ENCODE measurements around the gene AMBP. TPM values are rescaled to one million over a fixed set of nuclear protein-coding genes. Genes with fewer than 3 reads are reported as not detected.
"Not testable (repeated sequence)": the region's sequence is repeated elsewhere in the genome, so short reads cannot be mapped to it uniquely, and the experiment has no call there.

The AMBP gene
- total RNA-seq, 1 experiment from 2014 or later, result 0.79 TPM

DNA sequence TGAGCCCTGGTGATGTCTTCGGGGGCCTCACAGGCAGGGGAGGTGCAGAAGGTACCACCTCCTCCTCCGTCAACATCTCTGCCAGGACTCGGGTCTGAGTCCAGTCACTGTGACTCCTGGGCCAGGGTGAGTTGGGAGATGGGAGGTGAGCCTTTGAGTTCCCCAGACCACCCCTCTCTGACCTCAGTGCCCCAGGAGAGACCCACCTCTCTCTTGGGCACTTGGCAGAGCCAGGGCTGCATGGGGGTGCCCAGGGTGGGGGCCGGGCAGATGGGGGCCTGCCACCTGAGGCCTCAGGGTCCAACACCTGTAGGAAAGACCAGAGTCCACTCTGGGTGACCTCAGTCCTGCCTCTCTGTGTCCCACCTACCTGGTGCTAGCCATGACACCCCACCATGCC lies 14.2 kb upstream of the AMBP start:
- no peak for DNase-seq (ENCODE audit: low spot score)

- DNase-seq (ENCODE audit: low spot score), result no peak
These were observed 13.6 kb upstream of the AMBP start for GRCh38 chr9:114091711-114092110.

DNA sequence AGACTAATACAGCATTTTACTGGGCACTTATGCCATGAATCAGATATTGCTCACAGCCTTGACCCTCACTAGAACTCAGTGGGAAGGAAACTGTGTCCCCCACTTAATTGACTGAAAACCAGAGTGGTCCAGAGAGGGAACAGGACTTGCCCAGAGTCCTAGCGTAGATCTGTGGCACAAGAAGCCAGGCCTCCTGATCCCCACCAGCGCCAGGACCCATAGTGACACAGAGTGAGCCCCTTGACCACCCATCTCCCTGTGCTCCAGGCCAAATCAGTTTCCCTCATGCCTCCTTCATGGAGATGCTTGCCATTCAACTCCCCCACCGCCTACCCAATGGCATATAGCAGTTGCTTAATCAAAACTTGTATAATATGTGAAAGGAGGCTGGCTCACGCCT lies 12.7 kb upstream of the AMBP start:
- DNase-seq (ENCODE audit: low spot score), result no peak

- no peak for DNase-seq (ENCODE audit: low spot score)
These were observed 11.2 kb upstream of the AMBP start for GRCh38 chr9:114089206-114089840.

DNA sequence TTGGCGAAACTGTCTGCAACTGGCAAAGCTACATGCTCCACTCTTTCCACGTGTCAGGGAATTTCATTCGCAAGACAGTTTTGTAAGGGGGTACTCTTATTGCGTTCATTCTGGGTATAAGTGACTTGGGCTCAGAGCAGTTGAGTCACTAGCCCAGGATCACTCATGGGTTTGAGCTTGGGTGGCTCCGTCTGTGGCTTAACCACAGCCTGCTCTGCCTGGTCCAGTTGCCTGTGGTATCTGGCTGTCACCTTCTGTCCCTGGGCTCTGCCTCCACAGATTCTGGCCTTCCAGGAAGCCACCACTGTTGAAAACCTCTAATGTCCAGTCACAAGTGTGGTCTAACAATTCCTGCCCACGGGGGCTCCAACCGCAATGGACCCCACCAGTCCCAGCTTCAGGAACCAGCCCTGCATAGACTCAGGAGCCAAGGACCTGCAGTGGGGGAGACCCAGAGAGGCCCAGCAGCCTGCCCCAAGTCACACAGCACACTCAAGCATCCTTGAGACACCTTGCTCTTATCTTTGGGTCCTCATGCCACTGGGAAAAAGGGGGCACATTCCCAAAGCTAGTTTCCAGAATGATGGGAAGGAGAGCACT lies 10.6 kb upstream of the AMBP start:
- no peak for DNase-seq (ENCODE audit: low spot score)

- no peak for DNase-seq (ENCODE audit: low spot score)
These were observed 9.6 kb upstream of the AMBP start for GRCh38 chr9:114087721-114088120.

DNA sequence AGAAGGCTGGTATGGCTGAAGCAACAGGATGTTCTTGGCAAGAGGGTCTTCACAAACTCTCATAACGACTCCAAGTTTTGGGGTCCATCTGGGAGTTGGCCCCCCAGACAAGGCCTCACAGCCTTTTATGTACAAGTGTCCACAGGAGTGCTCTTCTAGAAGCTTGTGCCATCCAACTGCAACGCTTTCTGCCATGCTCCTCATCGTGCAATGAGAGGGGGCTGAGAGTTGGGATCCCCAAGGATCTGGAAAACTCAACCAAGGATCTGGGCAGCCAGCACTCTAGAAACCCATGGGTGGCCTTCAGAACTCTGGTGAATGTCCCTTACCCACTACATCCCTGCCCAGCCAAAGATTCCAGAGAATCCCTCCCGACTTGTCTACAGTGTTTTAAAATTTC lies 8.5 kb upstream of the AMBP start:
- no peak for DNase-seq (ENCODE audit: low spot score)

- no peak for DNase-seq (ENCODE audit: low spot score)
These were observed 7.9 kb upstream of the AMBP start for GRCh38 chr9:114086009-114086408.

DNA sequence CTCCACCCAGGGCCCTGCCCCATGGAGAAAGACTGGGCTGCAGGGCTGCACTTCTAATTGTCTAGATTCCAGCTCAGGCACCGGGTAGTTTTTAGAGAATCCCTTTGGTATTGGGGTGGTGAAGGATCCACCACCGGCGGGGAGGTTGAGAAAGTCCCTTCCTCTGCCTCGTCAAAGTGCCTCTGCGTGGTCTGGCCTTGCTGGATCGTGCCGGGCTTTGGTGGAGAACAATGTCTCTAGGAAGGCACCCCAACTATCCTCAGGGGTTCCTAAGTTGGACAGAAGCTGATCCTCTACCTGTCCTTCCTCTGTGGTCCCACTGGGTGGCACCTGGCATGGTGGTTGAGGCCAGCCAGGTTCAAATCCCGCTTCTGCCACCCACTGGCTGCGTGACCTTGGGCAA lies 7.3 kb upstream of the AMBP start:
- no peak for DNase-seq (ENCODE audit: low spot score)

DNA sequence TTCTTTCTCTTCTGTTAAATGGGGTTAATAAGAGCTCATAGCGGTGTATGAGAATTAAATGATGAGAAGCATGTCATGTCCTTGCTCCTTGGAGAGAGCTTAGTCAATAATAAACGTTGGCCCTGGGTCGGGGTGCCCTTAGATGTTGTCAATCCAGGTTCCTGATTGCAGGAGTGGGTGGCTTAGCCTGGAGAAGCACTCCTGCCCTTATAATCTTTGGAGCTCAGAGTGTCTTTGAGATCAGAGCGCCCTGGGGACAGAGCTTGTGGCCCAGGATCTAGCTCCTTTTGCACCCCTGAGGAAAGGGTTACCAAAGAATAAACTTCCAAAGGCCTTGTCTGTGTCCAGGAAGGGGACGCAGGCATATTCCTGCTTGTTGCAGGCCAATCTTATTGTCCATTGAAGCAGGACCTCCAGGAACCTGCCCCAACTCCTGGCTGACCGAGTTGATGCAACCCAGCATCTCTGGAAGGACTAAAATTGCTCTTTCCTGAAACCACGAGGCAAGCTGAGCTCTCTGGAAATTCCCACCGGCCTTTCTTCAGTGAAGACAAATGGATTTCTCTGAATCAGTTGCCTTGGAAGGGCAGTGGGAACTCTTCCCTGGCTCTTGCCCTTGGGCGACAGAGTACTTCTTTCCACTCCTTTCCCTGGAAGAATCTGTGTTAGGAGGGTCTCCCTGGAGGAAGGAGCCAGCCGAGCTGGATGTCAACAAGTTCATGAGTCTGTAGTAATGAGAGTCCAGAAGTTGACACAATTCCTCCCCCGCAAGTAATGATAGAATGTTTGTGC lies 6.4 kb upstream of the AMBP start:
- DNase-seq (ENCODE audit: low spot score), result no peak

DNA sequence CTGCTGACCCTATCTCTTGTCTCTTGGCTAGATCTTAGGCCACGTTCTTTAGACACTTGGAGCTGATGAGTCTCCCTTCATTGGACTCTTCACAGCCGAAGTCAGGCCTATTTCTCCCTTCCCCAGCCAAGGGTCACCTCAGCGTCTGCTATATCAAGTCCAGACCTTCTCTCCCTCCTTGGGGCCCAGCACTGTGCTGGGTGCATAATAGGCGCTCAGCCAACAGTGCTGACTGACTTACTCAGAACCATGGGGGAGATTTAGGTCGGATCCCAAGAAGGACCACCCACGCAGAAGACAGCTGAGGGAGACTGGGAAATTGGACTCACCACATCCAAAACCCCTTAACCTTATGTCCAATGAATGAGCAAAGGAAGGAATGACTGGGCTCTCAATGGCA lies 5.6 kb upstream of the AMBP start:
- no peak for DNase-seq (ENCODE audit: low spot score)

GRCh38 chr9:114082763-114083412 lies 4.8 kb upstream of the AMBP start:
- DNase-seq (ENCODE audit: low spot score), result not testable (repeated sequence)

GRCh38 chr9:114082017-114082762 lies 4.1 kb upstream of the AMBP start:
- DNase-seq (ENCODE audit: low spot score), result peak; percentile 80

GRCh38 chr9:114081441-114082016 lies 3.4 kb upstream of the AMBP start:
- no peak for DNase-seq (ENCODE audit: low spot score)

GRCh38 chr9:114080773-114081440 lies 2.8 kb upstream of the AMBP start:
- no peak for DNase-seq (ENCODE audit: low spot score)

DNA sequence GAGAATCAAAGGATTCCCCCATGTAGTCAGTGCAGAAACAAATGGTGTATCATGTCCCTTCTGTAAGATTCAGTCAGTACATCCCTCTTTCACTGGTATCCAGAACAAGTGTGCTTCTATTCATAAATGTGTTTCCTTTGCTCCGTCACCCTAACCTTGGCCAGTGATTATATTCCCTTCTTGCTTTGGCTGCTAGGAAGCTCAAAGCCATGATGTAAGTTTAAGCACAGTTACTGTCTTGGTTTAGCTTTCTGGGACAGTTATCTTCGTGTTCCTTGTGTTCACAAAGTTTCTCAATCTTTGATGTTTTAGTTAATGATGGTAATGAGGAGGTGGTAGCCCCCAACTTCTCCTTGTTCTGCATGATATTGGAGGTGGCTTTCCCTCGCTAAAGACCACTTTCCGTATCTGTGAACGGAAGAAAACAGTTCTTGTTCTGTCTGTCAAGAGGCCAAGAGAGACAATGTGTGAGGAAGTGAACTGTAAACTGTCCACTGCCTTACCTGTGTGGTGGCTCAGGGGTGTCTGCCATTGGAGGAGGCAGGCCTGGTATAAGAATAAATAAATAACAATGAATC lies 2.2 kb upstream of the AMBP start:
- DNase-seq (ENCODE audit: low spot score), result no peak

GRCh38 chr9:114078781-114079156 lies 669 bp upstream of the AMBP start:
- no peak for DNase-seq (ENCODE audit: low spot score)

GRCh38 chr9:114077162-114077837 lies 800 bp downstream of the AMBP start:
- no peak for DNase-seq (ENCODE audit: low spot score)

DNA sequence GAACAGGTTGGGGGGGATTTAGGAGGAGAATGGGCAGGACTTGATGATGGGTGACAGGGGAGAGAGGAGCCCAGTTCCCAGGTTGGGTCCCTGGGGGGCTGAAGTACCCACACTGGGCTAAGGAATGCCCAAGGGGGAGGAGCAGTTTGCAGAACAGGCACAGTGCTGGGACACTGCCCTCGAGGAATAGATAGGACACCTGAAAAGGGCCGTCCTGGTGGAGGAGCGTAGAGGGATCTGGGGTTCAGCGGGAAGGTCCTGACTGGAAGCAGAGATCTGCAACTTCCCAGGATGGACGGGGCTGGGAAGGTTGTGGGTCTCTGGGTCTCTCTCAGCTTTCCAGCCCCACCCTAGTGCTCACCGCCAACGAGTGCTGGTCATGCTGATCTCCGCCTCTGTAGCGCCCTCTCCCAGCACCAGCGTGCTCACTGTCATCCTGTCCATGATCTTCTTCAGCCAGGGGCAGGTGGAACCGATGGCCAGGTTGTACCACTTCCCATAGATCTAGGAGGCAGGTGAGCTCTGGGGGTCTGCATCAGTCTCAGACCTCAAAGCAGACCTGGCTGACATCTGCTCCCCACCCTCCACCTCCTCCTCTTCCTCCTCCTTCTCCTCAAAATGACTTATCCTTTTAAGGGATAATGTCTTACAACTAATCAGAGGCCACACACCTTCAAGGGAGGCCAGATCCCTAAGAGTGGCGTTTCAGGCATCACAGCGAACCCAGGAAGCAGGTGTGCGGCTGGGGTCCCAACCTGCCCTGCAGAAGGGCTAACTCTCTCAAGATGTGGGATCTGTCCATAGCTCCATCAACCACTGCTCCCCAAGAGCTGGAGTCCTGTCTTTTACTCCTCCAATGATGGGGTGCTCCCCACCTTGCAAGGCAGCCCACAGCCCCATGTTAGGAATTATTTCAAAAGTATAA lies 1.6 kb downstream of the AMBP start:
- DNase-seq (ENCODE audit: low spot score), result no peak

Measured in A172 (cell line).